GM12874 (cell line): Measurements from ENCODE around the gene OTC.

Experiments used
- CTCF ChIP-seq: IDR thresholded peaks from 2 replicates; pipeline ENCODE4 v1.5.1; 2011; ENCODE audit warnings: low read depth, mild to moderate bottlenecking, control low read depth, low read length, moderate library complexity; ENCODE audit not compliant: insufficient read depth

Gene OTC

GRCh38 chrX:38462257-38462656 is 109.9 kb downstream of the OTC start:
- no peak for TF ChIP-seq CTCF

- TF ChIP-seq CTCF: no peak
These were observed 113.3 kb downstream of the OTC start for GRCh38 chrX:38465686-38466085.

GRCh38 chrX:38468563-38469157 is 116.3 kb downstream of the OTC start:
- TF ChIP-seq CTCF: no peak
